Measurements from ENCODE around the gene FILIP1L. TPM values are rescaled to one million over a fixed set of nuclear protein-coding genes. Genes with fewer than 3 reads are reported as not detected.

The FILIP1L gene
- total and polyA plus RNA-seq, 5 donors, result 42.2 to 88.3 (median 56.4) TPM

GRCh38 chr3:100040451-100041225 is 73.7 kb downstream of the FILIP1L start:
- Histone ChIP-seq H3K4me1 (ENCODE audit: control insufficient read depth, insufficient read depth, low read length) (peaks cover 3% of the 10 kb centered on the region), H3K4me3 (ENCODE audit: low read length) (no peak overlapping the region), H3K9me3 (ENCODE audit: control insufficient read depth, low read length) (no peaks in the 10 kb centered on the region), H3K27ac (ENCODE audit: low read length) (peak overlapping the region; percentile 87), H3K27me3 (ENCODE audit: control insufficient read depth, insufficient read depth) (no peaks in the 10 kb centered on the region)
- intact Hi-C loops (cut with DNase I), result loop anchor here in 1 of 4 donors (10.0 kb wide), 1 partner anchor 166 kb away; no protein-coding TSS in a partner anchor
- ATAC-seq (peak; percentile 89 to 94), DNase-seq (no peak)
- WGBS, result 35% methylated on average over 3 of the region's 3 CpGs

- Histone ChIP-seq H3K9me3 (ENCODE audit: control insufficient read depth, low read length) (no peaks in the 10 kb centered on the region), H3K27me3 (ENCODE audit: control insufficient read depth, insufficient read depth) (no peaks in the 10 kb centered on the region), H3K4me1 (ENCODE audit: control insufficient read depth, insufficient read depth, low read length) (peaks cover 2% of the 10 kb centered on the region), H3K27ac (ENCODE audit: low read length) (no peak overlapping the region), H3K4me3 (ENCODE audit: low read length) (no peak overlapping the region)
- ATAC-seq (no peak), DNase-seq (no peak)
- intact Hi-C loops (cut with DNase I), result no loop called here
Measured at GRCh38 chr3:100039075-100039474, 75.2 kb downstream of the FILIP1L start.

GRCh38 chr3:100033903-100034471 is 80.3 kb downstream of the FILIP1L start:
- Histone ChIP-seq H3K4me1 (ENCODE audit: control insufficient read depth, insufficient read depth, low read length) (peaks cover 1% of the 10 kb centered on the region), H3K9me3 (ENCODE audit: control insufficient read depth, low read length) (no peaks in the 10 kb centered on the region), H3K27me3 (ENCODE audit: control insufficient read depth, insufficient read depth) (no peaks in the 10 kb centered on the region), H3K27ac (ENCODE audit: low read length) (no peak overlapping the region), H3K4me3 (ENCODE audit: low read length) (no peak overlapping the region)
- intact Hi-C loops (cut with DNase I), result no loop called here
- 98% methylated on average over 3 of the region's 3 CpGs for WGBS
- no peak for ATAC-seq
- DNase-seq, result no peak

- DNase-seq (no peak), ATAC-seq (no peak)
- no peaks in the 10 kb centered on the region for H3K27me3 ChIP-seq (ENCODE audit: control insufficient read depth, insufficient read depth)
- no peak overlapping the region for H3K27ac ChIP-seq (ENCODE audit: low read length)
- intact Hi-C loops (cut with DNase I), result no loop called here
- H3K9me3 ChIP-seq (ENCODE audit: control insufficient read depth, low read length), result no peaks in the 10 kb centered on the region
- WGBS, result 55% methylated on average over 1 of the region's 1 CpG
- H3K4me3 ChIP-seq (ENCODE audit: low read length), result no peak overlapping the region
- peaks cover 1% of the 10 kb centered on the region for H3K4me1 ChIP-seq (ENCODE audit: control insufficient read depth, insufficient read depth, low read length)
Measured at GRCh38 chr3:100033184-100033583, 81.1 kb downstream of the FILIP1L start.

- H3K27ac ChIP-seq (ENCODE audit: low read length), result no peak overlapping the region
- DNase-seq (no peak), ATAC-seq (no peak)
- H3K4me1 ChIP-seq (ENCODE audit: control insufficient read depth, insufficient read depth, low read length), result peaks cover 1% of the 10 kb centered on the region
- H3K9me3 ChIP-seq (ENCODE audit: control insufficient read depth, low read length), result no peaks in the 10 kb centered on the region
- 68% methylated on average over 5 of the region's 5 CpGs for WGBS
- H3K4me3 ChIP-seq (ENCODE audit: low read length), result no peak overlapping the region
- intact Hi-C loops (cut with DNase I), result no loop called here
- H3K27me3 ChIP-seq (ENCODE audit: control insufficient read depth, insufficient read depth), result no peaks in the 10 kb centered on the region
Measured at GRCh38 chr3:100032243-100032642, 82.1 kb downstream of the FILIP1L start.

GRCh38 chr3:100030914-100031425 is 83.3 kb downstream of the FILIP1L start:
- no peak for DNase-seq
- no peak overlapping the region for H3K4me3 ChIP-seq (ENCODE audit: low read length)
- H3K27me3 ChIP-seq (ENCODE audit: control insufficient read depth, insufficient read depth), result no peaks in the 10 kb centered on the region
- intact Hi-C loops (cut with DNase I), result no loop called here
- H3K4me1 ChIP-seq (ENCODE audit: control insufficient read depth, insufficient read depth, low read length), result peaks cover 1% of the 10 kb centered on the region
- WGBS, result 75% methylated on average over 1 of the region's 1 CpG
- H3K27ac ChIP-seq (ENCODE audit: low read length), result no peak overlapping the region
- H3K9me3 ChIP-seq (ENCODE audit: control insufficient read depth, low read length), result no peaks in the 10 kb centered on the region
- ATAC-seq, result no peak

GRCh38 chr3:100030346-100030745 is 84.0 kb downstream of the FILIP1L start:
- no peaks in the 10 kb centered on the region for H3K9me3 ChIP-seq (ENCODE audit: control insufficient read depth, low read length)
- no peak for ATAC-seq
- H3K4me1 ChIP-seq (ENCODE audit: control insufficient read depth, insufficient read depth, low read length), result peaks cover 1% of the 10 kb centered on the region
- intact Hi-C loops (cut with DNase I), result no loop called here
- H3K4me3 ChIP-seq (ENCODE audit: low read length), result no peak overlapping the region
- no peaks in the 10 kb centered on the region for H3K27me3 ChIP-seq (ENCODE audit: control insufficient read depth, insufficient read depth)
- no peak for DNase-seq
- 97% methylated on average over 3 of the region's 3 CpGs for WGBS
- H3K27ac ChIP-seq (ENCODE audit: low read length), result no peak overlapping the region

- H3K27me3 ChIP-seq (ENCODE audit: control insufficient read depth, insufficient read depth), result no peaks in the 10 kb centered on the region
- no peak overlapping the region for H3K4me3 ChIP-seq (ENCODE audit: low read length)
- no peak for ATAC-seq
- H3K9me3 ChIP-seq (ENCODE audit: control insufficient read depth, low read length), result no peaks in the 10 kb centered on the region
- no peak overlapping the region for H3K27ac ChIP-seq (ENCODE audit: low read length)
- H3K4me1 ChIP-seq (ENCODE audit: control insufficient read depth, insufficient read depth, low read length), result peaks cover 2% of the 10 kb centered on the region
- DNase-seq, result no peak
- intact Hi-C loops (cut with DNase I), result loop anchor here in 1 of 4 donors (10.0 kb wide), 1 partner anchor 155 kb away; no protein-coding TSS in a partner anchor
- WGBS, result 59% methylated on average over 2 of the region's 2 CpGs
Measured at GRCh38 chr3:100029689-100030088, 84.6 kb downstream of the FILIP1L start.

- no peak for DNase-seq
- WGBS, result 96% methylated on average over 1 of the region's 1 CpG
Measured at GRCh38 chr3:100029052-100029451, 85.2 kb downstream of the FILIP1L start.

GRCh38 chr3:100027321-100027720 is 87.0 kb downstream of the FILIP1L start:
- ATAC-seq (no peak), DNase-seq (no peak)
- Histone ChIP-seq H3K4me1 (ENCODE audit: control insufficient read depth, insufficient read depth, low read length) (peaks cover 2% of the 10 kb centered on the region), H3K27ac (ENCODE audit: low read length) (no peak overlapping the region), H3K27me3 (ENCODE audit: control insufficient read depth, insufficient read depth) (no peaks in the 10 kb centered on the region), H3K4me3 (ENCODE audit: low read length) (no peak overlapping the region), H3K9me3 (ENCODE audit: control insufficient read depth, low read length) (no peaks in the 10 kb centered on the region)
- WGBS, result 68% methylated on average over 1 of the region's 1 CpG
- intact Hi-C loops (cut with DNase I), result loop anchor here in 1 of 4 donors (10.0 kb wide), 1 partner anchor 153 kb away; no protein-coding TSS in a partner anchor

More at GRCh38 chr3:100029052-100029451, 85.2 kb downstream of the FILIP1L start:
- H3K27me3 ChIP-seq (ENCODE audit: control insufficient read depth, insufficient read depth), result no peaks in the 10 kb centered on the region
- peaks cover 4% of the 10 kb centered on the region for H3K4me1 ChIP-seq (ENCODE audit: control insufficient read depth, insufficient read depth, low read length)
- no peak overlapping the region for H3K4me3 ChIP-seq (ENCODE audit: low read length)
- intact Hi-C loops (cut with DNase I), result loop anchor here in 1 of 4 donors (10.0 kb wide), 1 partner anchor 154 kb away; no protein-coding TSS in a partner anchor
- no peak overlapping the region for H3K27ac ChIP-seq (ENCODE audit: low read length)
- no peaks in the 10 kb centered on the region for H3K9me3 ChIP-seq (ENCODE audit: control insufficient read depth, low read length)
- ATAC-seq, result no peak
